ENCODE results near the gene BMF.

- no peak for TF ChIP-seq CTCF (IDR thresholded peaks at IDR 0.05)
- TF ChIP-seq POLR2AphosphoS5 (IDR thresholded peaks at IDR 0.05): no peak
- no peak for TF ChIP-seq POLR2A (IDR thresholded peaks at IDR 0.05)
Observed at GRCh38 chr15:40151499-40151898, 42.8 kb upstream of the BMF start.

All from upper lobe of left lung (tissue), 4 donors.